CD14-positive monocyte (primary cell): Measurements from ENCODE around the gene MAP1LC3A. TPM values are rescaled to one million over a fixed set of nuclear protein-coding genes. Genes with fewer than 3 reads are reported as not detected.
A peak's percentile ranks its signal among the peaks of the same experiment; 100 is the strongest.

Experiments used
- DNase-seq, 3 donors: peaks; one replicate each; pipeline ENCODE4 v3.0.0-alpha.2; 2011 to 2022
- H2AFZ ChIP-seq: 2 replicates; pipeline ENCODE4 v1.6.0; 2012; ENCODE audit warnings: mild to moderate bottlenecking, low read depth, low read length, inconsistent platforms; ENCODE audit not compliant: insufficient read depth, poor library complexity, severe bottlenecking
- H3K27ac ChIP-seq, 2 donors: 1 replicate in 1 of 2; 2 replicates in 1 of 2; pipeline ENCODE4 v1.5.1; 2012 to 2013; ENCODE audit warnings: low read length in 2 of 2, control low read depth in 1 of 2, inconsistent platforms in 1 of 2, low read depth in 1 of 2, mild to moderate bottlenecking in 1 of 2
- H3K27me3 ChIP-seq, 2 donors: one replicate each; pipeline versions ENCODE4 v1.6.0 to v1.6.1; 2011 to 2013; ENCODE audit warnings: low read length in 2 of 2; ENCODE audit not compliant: control insufficient read depth in 2 of 2, insufficient read depth in 2 of 2
- H3K36me3 ChIP-seq, 2 donors: replicated peaks in 1 of 2; 1 replicate in 1 of 2; 2 replicates in 1 of 2; pipeline versions ENCODE4 v1.5.1 to v1.6.1; 2012 to 2013; ENCODE audit warnings: low read length in 2 of 2, control low read depth in 1 of 2, inconsistent platforms in 1 of 2, mild to moderate bottlenecking in 1 of 2; ENCODE audit not compliant: insufficient read depth in 2 of 2, control insufficient read depth in 1 of 2
- H3K4me1 ChIP-seq, 2 donors: 1 replicate in 1 of 2; 2 replicates in 1 of 2; pipeline versions ENCODE4 v1.5.1 to v1.6.1; 2012 to 2013; ENCODE audit warnings: low read length in 2 of 2, control low read depth in 1 of 2, inconsistent platforms in 1 of 2, mild to moderate bottlenecking in 1 of 2, moderate library complexity in 1 of 2; ENCODE audit not compliant: insufficient read depth in 2 of 2, control insufficient read depth in 1 of 2
- H3K4me2 ChIP-seq: replicated peaks from 2 replicates; pipeline ENCODE3; 2012; ENCODE audit warnings: low read length, moderate library complexity, mild to moderate bottlenecking; ENCODE audit not compliant: poor library complexity, severe bottlenecking; ENCODE audit errors: extremely low read depth
- H3K4me3 ChIP-seq, 3 experiments: fragments of 200-600 bp in 1 of 3; sonication (generic) in 1 of 3; replicated peaks in 1 of 3; 1 replicate in 2 of 3; 2 replicates in 1 of 3; pipeline ENCODE4 v1.5.1; 2011 to 2013; ENCODE audit warnings: low read length in 3 of 3, mild to moderate bottlenecking in 3 of 3, control low read depth in 2 of 3, low read depth in 2 of 3, inconsistent platforms in 1 of 3, moderate library complexity in 1 of 3
- H3K79me2 ChIP-seq: 2 replicates; pipeline ENCODE4 v1.6.0; 2012; ENCODE audit warnings: mild to moderate bottlenecking, control low read depth, inconsistent platforms, low read length, moderate library complexity; ENCODE audit not compliant: insufficient read depth
- H3K9ac ChIP-seq: 2 replicates; pipeline ENCODE4 v1.6.0; 2017; ENCODE audit warnings: low read length, mild to moderate bottlenecking; ENCODE audit not compliant: insufficient read depth, poor library complexity, severe bottlenecking
- H3K9me3 ChIP-seq, 2 donors: replicated peaks in 1 of 2; 1 replicate in 1 of 2; 2 replicates in 1 of 2; pipeline versions ENCODE4 v1.5.1 to v1.6.1; 2012 to 2013; ENCODE audit warnings: low read length in 2 of 2, control low read depth in 1 of 2; ENCODE audit not compliant: control insufficient read depth in 1 of 2, insufficient read depth in 1 of 2
- H4K20me1 ChIP-seq: 2 replicates; pipeline ENCODE4 v1.6.0; 2012; ENCODE audit warnings: mild to moderate bottlenecking, low read length, control low read depth, moderate library complexity; ENCODE audit not compliant: insufficient read depth
- H3K27ac Mint-ChIP-seq, 7 donors: one replicate each; pipeline ENCODE4 v1.8.0; 2020; ENCODE audit warnings: mild to moderate bottlenecking in 7 of 7, mixed read lengths in 7 of 7, moderate library complexity in 6 of 7, inconsistent platforms in 2 of 7
- H3K27me3 Mint-ChIP-seq, 3 donors: one replicate each; pipeline ENCODE4 v1.8.0; 2021 to 2022; ENCODE audit warnings: low read depth in 3 of 3, mild to moderate bottlenecking in 3 of 3, mixed read lengths in 3 of 3, moderate library complexity in 3 of 3, inconsistent platforms in 1 of 3
- H3K36me3 Mint-ChIP-seq, 2 donors: one replicate each; pipeline ENCODE4 v1.8.0; 2020; ENCODE audit warnings: mixed read lengths in 2 of 2, inconsistent platforms in 1 of 2, mild to moderate bottlenecking in 1 of 2
- H3K4me1 Mint-ChIP-seq: one replicate; pipeline ENCODE4 v1.8.0; 2020; ENCODE audit warnings: mild to moderate bottlenecking, mixed read lengths
- H3K4me3 Mint-ChIP-seq, 2 donors: one replicate each; pipeline ENCODE4 v1.8.0; 2020; ENCODE audit warnings: mild to moderate bottlenecking in 2 of 2, mixed read lengths in 2 of 2, moderate library complexity in 1 of 2
- H3K9me3 Mint-ChIP-seq, 7 donors: one replicate each; pipeline ENCODE4 v1.8.0; 2020 to 2022; ENCODE audit warnings: mixed read lengths in 7 of 7, mild to moderate bottlenecking in 6 of 7, moderate library complexity in 6 of 7, inconsistent platforms in 2 of 7
- CTCF ChIP-seq: fragments of 200-600 bp; IDR thresholded peaks from one replicate; pipeline ENCODE4 v1.8.0; 2022; ENCODE audit warnings: antibody characterized with exemption, mild to moderate bottlenecking
- WGBS: methylation state at CpG from one replicate; pipeline ENCODE4 v1.1.5; 2013; ENCODE audit warnings: missing lambda C conversion rate; ENCODE audit not compliant: insufficient coverage; 5-methylcytosine and 5-hydroxymethylcytosine counted together
- intact Hi-C, 2 donors: fragments of 100-400 bp; cut with micrococcal nuclease; formaldehyde crosslinking; loops; one replicate each; pipeline versions ENCODE4 v1.15.0 to v1.15.1; 2023
- polyA plus RNA-seq, 3 donors: library from polyadenylated mRNA; depleted of rRNA in 1 of 3; unstranded in 2 of 3; stranded (reverse) in 1 of 3; fragments of 300-500 nt in 2 of 3; fragments of >200 nt in 1 of 3; fragmentation: Illumina TruSeq in 2 of 3; gene quantifications; 1 replicate in 2 of 3; 2 replicates in 1 of 3; pipeline ENCODE4 v1.2.3, GENCODE V29; 2012 to 2021

MAP1LC3A gene
- polyA plus RNA-seq, 3 donors: 2.5 to 7.7 (median 2.6) TPM

GRCh38 chr20:34530342-34530741 is 28.2 kb upstream of the MAP1LC3A start:
- Histone ChIP-seq H3K9ac (no peak overlapping the region), H3K27me3 (no peaks in the 10 kb centered on the region), H2AFZ (no peak overlapping the region), H3K4me2 (no peak overlapping the region), H4K20me1 (peaks cover 70% of the 10 kb centered on the region), H3K9me3 (no peaks in the 10 kb centered on the region), H3K27ac (no peak overlapping the region), H3K36me3 (peaks cover 81 to 96% of the 10 kb centered on the region in 2 donors), H3K4me3 (no peak overlapping the region), H3K4me1 (no peaks in the 10 kb centered on the region), H3K79me2 (peaks cover 15% of the 10 kb centered on the region)
- no peak for TF ChIP-seq CTCF
- Mint-ChIP-seq H3K4me1 (peaks cover 2% of the 10 kb centered on the region), H3K36me3 (peaks cover 76 to 89% of the 10 kb centered on the region in 2 donors), H3K27me3 (peaks cover 0 to 1% (median 0%) of the 10 kb centered on the region in 3 donors), H3K27ac (no peak overlapping the region), H3K4me3 (no peak overlapping the region), H3K9me3 (no peaks in the 10 kb centered on the region)
- intact Hi-C loops: no loop called here
- 96% methylated on average over 4 of the region's 5 CpGs for WGBS
- DNase-seq: no peak

- H3K27ac Mint-ChIP-seq: peak overlapping the region in 3 of 7 donors; percentile 8 to 87 (median 44)
- Histone ChIP-seq H3K36me3 (peaks cover 84 to 96% of the 10 kb centered on the region in 2 donors), H3K4me2 (no peak overlapping the region), H4K20me1 (peaks cover 61% of the 10 kb centered on the region), H3K79me2 (peaks cover 7% of the 10 kb centered on the region), H3K9ac (no peak overlapping the region), H3K9me3 (no peaks in the 10 kb centered on the region), H3K27ac (no peak overlapping the region), H3K4me3 (no peak overlapping the region), H2AFZ (no peak overlapping the region), H3K4me1 (no peaks in the 10 kb centered on the region), H3K27me3 (no peaks in the 10 kb centered on the region)
- intact Hi-C loops: no loop called here
- no peaks in the 10 kb centered on the region for H3K4me1 Mint-ChIP-seq
- WGBS: 93% methylated on average over 6 of the region's 8 CpGs
- peaks cover 76 to 90% of the 10 kb centered on the region in 2 donors for H3K36me3 Mint-ChIP-seq
- no peaks in the 10 kb centered on the region for H3K9me3 Mint-ChIP-seq
- DNase-seq: no peak
- H3K27me3 Mint-ChIP-seq: no peaks in the 10 kb centered on the region
- H3K4me3 Mint-ChIP-seq: no peak overlapping the region
- TF ChIP-seq CTCF: no peak
Measured at GRCh38 chr20:34531608-34532265, 26.8 kb upstream of the MAP1LC3A start.
